Measurements from ENCODE around the gene KIF20B.

- TF ChIP-seq CTCF (IDR thresholded peaks at IDR 0.05 in 2 of 3, conservative IDR thresholded peaks at IDR 0.05 in 1 of 3; ENCODE audit: borderline replicate concordance in 1 of 3, insufficient read depth in 1 of 3, low read depth in 2 of 3, low read length in 2 of 3) (no peak), POLR2AphosphoS5 (IDR thresholded peaks at IDR 0.05; ENCODE audit: low read depth, low read length) (no peak), MAX (IDR thresholded peaks at IDR 0.05) (no peak), EZH2phosphoT487 (IDR thresholded peaks at IDR 0.05; ENCODE audit: borderline replicate concordance) (no peak), POLR2A (IDR thresholded peaks at IDR 0.05; ENCODE audit: borderline replicate concordance, extremely low read depth, insufficient read depth, insufficient read length) (no peak), EZH2 (IDR thresholded peaks at IDR 0.05) (no peak), EGR1 (IDR thresholded peaks at IDR 0.05; ENCODE audit: low read depth) (no peak), ATF3 (IDR thresholded peaks at IDR 0.05) (no peak), JUND (IDR thresholded peaks at IDR 0.05) (no peak), FOSL1 (IDR thresholded peaks at IDR 0.05; ENCODE audit: low read depth) (no peak)
Measured at GRCh38 chr10:89657302-89657701, 44.1 kb upstream of the KIF20B start.
